Caco-2 (cell line): Measurements from ENCODE around the gene PPFIA1. TPM values are rescaled to one million over a fixed set of nuclear protein-coding genes. Genes with fewer than 3 reads are reported as not detected.

ENCODE experiments used
- BruUV-seq: library from RNA; stranded (reverse); fragments of 400-500 nt; replicated peaks from 2 replicates; lab custom pipeline; 2021; lab: Mats Ljungman, UMichigan
- CTCF ChIA-PET: fragments of 300-600 bp; sonication (Branson Sonifier 250); formaldehyde crosslinking; loops from one replicate; lab custom pipeline; 2022; ENCODE audit warnings: antibody characterized with exemption; lab: Charles Lee
- POLR2A ChIA-PET: fragments of 300-600 bp; sonication (Branson Sonifier 250); formaldehyde crosslinking; loops from one replicate; lab custom pipeline; 2022; ENCODE audit warnings: antibody characterized with exemption; lab: Charles Lee
- DNase-seq, 2 experiments: peaks; one replicate each; pipeline versions ENCODE4 v3.0.0 to v3.0.0-alpha.2; 2020 to 2022
- H3K27me3 ChIP-seq: replicated peaks from 2 replicates; pipeline ENCODE4 v1.6.0; 2011; ENCODE audit warnings: low read length; ENCODE audit not compliant: control insufficient read depth, insufficient read depth
- H3K36me3 ChIP-seq: 2 replicates; pipeline ENCODE4 v1.5.1; 2011; ENCODE audit warnings: low read length; ENCODE audit not compliant: control insufficient read depth, insufficient read depth
- H3K4me1 ChIP-seq: fragments of 250-450 bp; sonication (Bioruptor Pico); 2 replicates; pipeline ENCODE4 v1.5.1; 2020; ENCODE audit warnings: mild to moderate bottlenecking
- H3K4me3 ChIP-seq: 2 replicates; pipeline ENCODE4 v1.5.1; 2011; ENCODE audit warnings: low read depth, mild to moderate bottlenecking, control low read depth, low read length
- H3K9me3 ChIP-seq: fragments of 250-450 bp; sonication (Bioruptor Pico); 2 replicates; pipeline ENCODE4 v1.5.1; 2020; ENCODE audit warnings: mild to moderate bottlenecking, moderate library complexity
- H3K27ac Mint-ChIP-seq: one replicate; pipeline ENCODE4 v1.8.0; 2022; ENCODE audit warnings: mixed read lengths; ENCODE audit not compliant: unreplicated experiment
- H3K27me3 Mint-ChIP-seq: one replicate; pipeline ENCODE4 v1.8.0; 2022; ENCODE audit warnings: mixed read lengths; ENCODE audit not compliant: insufficient read depth, unreplicated experiment
- H3K36me3 Mint-ChIP-seq: one replicate; pipeline ENCODE4 v1.8.0; 2022; ENCODE audit warnings: mild to moderate bottlenecking, mixed read lengths; ENCODE audit not compliant: insufficient read depth, unreplicated experiment
- H3K4me1 Mint-ChIP-seq: one replicate; pipeline ENCODE4 v1.8.0; 2022; ENCODE audit warnings: low read depth, mixed read lengths; ENCODE audit not compliant: unreplicated experiment
- H3K4me3 Mint-ChIP-seq: one replicate; pipeline ENCODE4 v1.8.0; 2022; ENCODE audit warnings: mild to moderate bottlenecking, moderate library complexity, mixed read lengths; ENCODE audit not compliant: unreplicated experiment
- H3K9me3 Mint-ChIP-seq: one replicate; pipeline ENCODE4 v1.8.0; 2022; ENCODE audit warnings: mixed read lengths; ENCODE audit not compliant: unreplicated experiment
- CTCF ChIP-seq, 2 experiments: fragments of 200-600 bp in 1 of 2; IDR thresholded peaks; 1 replicate in 1 of 2; 2 replicates in 1 of 2; pipeline versions ENCODE4 v1.5.1 to v1.8.0; 2011 to 2022; ENCODE audit warnings: antibody characterized with exemption in 1 of 2, control low read depth in 1 of 2, inconsistent platforms in 1 of 2, low read depth in 1 of 2, low read length in 1 of 2, mild to moderate bottlenecking in 1 of 2, moderate library complexity in 1 of 2; ENCODE audit not compliant: insufficient read depth in 1 of 2, severe bottlenecking in 1 of 2, unreplicated experiment in 1 of 2
- intact Hi-C: fragments of 100-400 bp; cut with micrococcal nuclease; formaldehyde crosslinking; loops from one replicate; pipeline ENCODE4 v1.10.0; 2022; ENCODE audit not compliant: unreplicated experiment
- total RNA-seq: library from RNA; stranded (reverse); gene quantifications from 2 replicates; pipeline ENCODE4 v1.2.3, GENCODE V29; 2022

The PPFIA1 gene
- total RNA-seq, 1 experiment from 2014 or later: 148 TPM

- H3K4me3 Mint-ChIP-seq: no peak overlapping the region
- Histone ChIP-seq H3K9me3 (no peaks in the 10 kb centered on the region), H3K36me3 (peaks cover 4% of the 10 kb centered on the region; the same call in 1 of the 2 replicates), H3K27me3 (no peaks in the 10 kb centered on the region), H3K4me3 (no peak overlapping the region), H3K4me1 (peaks cover 13% of the 10 kb centered on the region)
- H3K36me3 Mint-ChIP-seq: peaks cover 71% of the 10 kb centered on the region
- no peak for TF ChIP-seq CTCF (IDR thresholded peaks at IDR 0.05; ENCODE audit: insufficient read depth in 1 of 2, low read depth in 1 of 2, low read length in 1 of 2, severe bottlenecking in 1 of 2, unreplicated experiment in 1 of 2)
- BruUV-seq: no TSS peak
- no peak overlapping the region for H3K27ac Mint-ChIP-seq
- ChIA-PET POLR2A (no interaction called here), CTCF (interaction anchor here (0.7 kb wide), 1 partner anchor 90 kb away, joined by 6 read pairs; no protein-coding TSS in a partner anchor)
- H3K9me3 Mint-ChIP-seq: peaks cover 11% of the 10 kb centered on the region
- intact Hi-C loops: no loop called here
- H3K4me1 Mint-ChIP-seq: peaks cover 11% of the 10 kb centered on the region
- no peaks in the 10 kb centered on the region for H3K27me3 Mint-ChIP-seq
- DNase-seq: no peak
These were observed 98.5 kb downstream of the PPFIA1 start for GRCh38 chr11:70368961-70369360.

GRCh38 chr11:70371241-70371640 is 100.8 kb downstream of the PPFIA1 start:
- intact Hi-C loops: no loop called here
- no peak overlapping the region for H3K4me3 ChIP-seq
- Mint-ChIP-seq H3K9me3 (peaks cover 11% of the 10 kb centered on the region), H3K4me1 (peaks cover 11% of the 10 kb centered on the region), H3K4me3 (no peak overlapping the region), H3K27ac (no peak overlapping the region), H3K36me3 (peaks cover 70% of the 10 kb centered on the region), H3K27me3 (no peaks in the 10 kb centered on the region)
- peaks cover 13% of the 10 kb centered on the region for H3K4me1 ChIP-seq
- H3K9me3 ChIP-seq: no peaks in the 10 kb centered on the region
- H3K36me3 ChIP-seq: peaks cover 4% of the 10 kb centered on the region; the same call in 1 of the 2 replicates
- no peaks in the 10 kb centered on the region for H3K27me3 ChIP-seq
- CTCF ChIA-PET: no interaction called here
- no peak for DNase-seq
- BruUV-seq: no TSS peak
- TF ChIP-seq CTCF (IDR thresholded peaks at IDR 0.05; ENCODE audit: insufficient read depth in 1 of 2, low read depth in 1 of 2, low read length in 1 of 2, severe bottlenecking in 1 of 2, unreplicated experiment in 1 of 2): no peak
- POLR2A ChIA-PET: no interaction called here

GRCh38 chr11:70372076-70372475 is 101.6 kb downstream of the PPFIA1 start:
- Histone ChIP-seq H3K27me3 (no peaks in the 10 kb centered on the region), H3K4me1 (peaks cover 13% of the 10 kb centered on the region), H3K36me3 (peaks cover 4% of the 10 kb centered on the region; the same call in 1 of the 2 replicates), H3K4me3 (no peak overlapping the region), H3K9me3 (no peaks in the 10 kb centered on the region)
- ChIA-PET POLR2A (no interaction called here), CTCF (no interaction called here)
- Mint-ChIP-seq H3K27ac (no peak overlapping the region), H3K9me3 (peaks cover 11% of the 10 kb centered on the region), H3K36me3 (peaks cover 72% of the 10 kb centered on the region), H3K4me1 (peaks cover 11% of the 10 kb centered on the region), H3K4me3 (no peak overlapping the region), H3K27me3 (no peaks in the 10 kb centered on the region)
- intact Hi-C loops: no loop called here
- DNase-seq: no peak
- BruUV-seq: no TSS peak
- no peak for TF ChIP-seq CTCF (IDR thresholded peaks at IDR 0.05; ENCODE audit: insufficient read depth in 1 of 2, low read depth in 1 of 2, low read length in 1 of 2, severe bottlenecking in 1 of 2, unreplicated experiment in 1 of 2)
